Adrenal gland (tissue), 12 donors: ENCODE measurements around the gene TNFRSF6B. TPM values are rescaled to one million over a fixed set of nuclear protein-coding genes. Genes with fewer than 3 reads are reported as not detected.
A peak's percentile ranks its signal among the peaks of the same experiment; 100 is the strongest.

Source experiments
- DNase-seq, 7 donors: peaks; one replicate each; pipeline ENCODE4 v3.0.0-alpha.2; 2019 to 2020
- H3K27ac ChIP-seq, 5 donors: fragments of 200-600 bp; sonication (generic) in 4 of 5; 1 replicate in 3 of 5; 2 replicates in 2 of 5; pipeline versions ENCODE4 v1.5.1 to v1.8.0; 2016 to 2020; ENCODE audit warnings: mild to moderate bottlenecking in 1 of 5
- H3K27me3 ChIP-seq: fragments of 200-600 bp; 2 replicates; pipeline ENCODE4 v1.8.0; 2021
- H3K36me3 ChIP-seq, 2 donors: fragments of 200-600 bp; replicated peaks in 1 of 2; 1 replicate in 1 of 2; 2 replicates in 1 of 2; pipeline versions ENCODE4 v1.5.1 to v1.8.0; 2018 to 2022
- H3K4me1 ChIP-seq, 2 donors: fragments of 200-600 bp; replicated peaks in 1 of 2; 1 replicate in 1 of 2; 2 replicates in 1 of 2; pipeline versions ENCODE4 v1.5.1 to v1.8.0; 2018 to 2021
- H3K4me3 ChIP-seq, 4 donors: fragments of 200-600 bp; sonication (generic) in 3 of 4; one replicate each; pipeline ENCODE4 v1.5.1; 2016 to 2018
- H3K9me3 ChIP-seq, 3 donors: fragments of 200-600 bp; sonication (generic) in 1 of 3; replicated peaks in 1 of 3; 1 replicate in 2 of 3; 2 replicates in 1 of 3; pipeline versions ENCODE4 v1.5.1 to v1.8.0; 2016 to 2021
- POLR2A ChIP-seq, 2 donors: fragments of 450-650 bp; IDR thresholded peaks; one replicate each; pipeline ENCODE4 v1.6.1; 2017; ENCODE audit warnings: antibody characterized with exemption in 2 of 2, mild to moderate bottlenecking in 2 of 2, moderate library complexity in 1 of 2
- WGBS, 4 donors: extraction: QIAGEN DNeasy Blood & Tissue Kit in 2 of 4; methylation state at CpG; one replicate each; pipeline versions ENCODE4 v1.1.5 to v1.1.7; 2013 to 2017; 5-methylcytosine and 5-hydroxymethylcytosine counted together
- intact Hi-C, 2 donors: fragments of 100-400 bp; cut with DNase I; formaldehyde crosslinking; loops; one replicate each; pipeline versions ENCODE4 v1.14.1 to v1.15.0; 2022 to 2023
- polyA plus RNA-seq, 3 donors: library from polyadenylated mRNA; stranded (reverse); fragments of 200-250 nt in 2 of 3; fragments of 350-450 nt in 1 of 3; fragmentation: Illumina TruSeq in 1 of 3; extraction: RNeasy Lipid Tissue Mini Kit (QIAGEN cat#74804) in 1 of 3; gene quantifications; one replicate each; pipeline ENCODE4 v1.2.3, GENCODE V29; 2013 to 2014
- small RNA-seq, 2 donors: library from RNA; depleted of rRNA; stranded (forward); fragments of <200 nt; gene quantifications; one replicate each; pipeline ENCODE3, GENCODE V24; 2016
- total RNA-seq, 9 donors: library from RNA; depleted of rRNA in 4 of 9; stranded (reverse); fragments of >200 nt in 4 of 9; fragments of 120-200 nt in 1 of 9; fragmentation: NEBNext Ultra II Directional in 1 of 9; extraction: Animal tissue kit (Norgen Biotek cat#: 25700) in 1 of 9; gene quantifications; one replicate each; pipeline versions ENCODE4 v1.1.0 to v1.2.4, GENCODE V29; 2013 to 2023
- TF ChIP-seq, protein P1 (sequence below), 6 experiments: fragments of 450-650 bp in 4 of 6; fragments of 200-600 bp in 2 of 6; sonication (generic) in 1 of 6; IDR thresholded peaks; 1 replicate in 5 of 6; 2 replicates in 1 of 6; pipeline versions ENCODE4 v1.5.1 to v1.8.0; 2016 to 2021; ENCODE audit warnings: antibody characterized with exemption in 6 of 6, mild to moderate bottlenecking in 2 of 6, moderate library complexity in 1 of 6
- donor health status: healthy with polysubstance abuse.
- donor health status: Bipolar disorder and iron deficiency.
- donor health status: DM: yes; HTN: yes; CAD: no.
- donor health status: DM: no; HTN: no; CAD: no.
- donor health status: DM: no; HTN: no; CAD: no.
- donor health status: DM: yes; HTN: yes; CAD: no.

Gene TNFRSF6B
- total and polyA plus RNA-seq, 12 donors = 0.78 to 43.3 (median 3.2) TPM; not detected in 3

DNA sequence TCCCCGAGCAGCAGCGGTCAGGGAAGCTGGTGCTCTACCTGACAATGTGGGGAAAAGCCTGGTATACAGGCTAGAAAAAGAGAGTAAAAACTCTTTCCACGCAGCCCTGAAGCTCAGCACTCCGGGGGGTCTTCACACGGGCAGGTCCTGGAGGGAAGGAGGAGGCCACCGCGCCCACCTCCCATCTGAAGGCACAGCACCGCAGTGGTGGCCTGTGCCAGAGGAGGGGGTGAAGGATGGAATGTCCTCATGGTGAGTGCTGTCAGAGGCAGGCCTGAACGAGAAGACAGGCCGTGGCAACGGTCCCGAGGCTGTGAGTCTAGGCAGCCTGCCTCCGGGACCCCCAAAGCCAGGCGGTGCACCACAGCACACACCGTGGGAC, 49.0 kb downstream of the TNFRSF6B start:
- H3K4me1 ChIP-seq = peaks cover 18 to 21% of the 10 kb centered on the region in 2 donors
- peaks cover 0 to 29% of the 10 kb centered on the region in 2 donors for H3K36me3 ChIP-seq
- no peak overlapping the region for H3K4me3 ChIP-seq
- no peak for DNase-seq
- WGBS, 4 donors = 76 to 88% (median 80%) methylated on average over 15 of the region's 15 CpGs
- H3K9me3 ChIP-seq = no peaks in the 10 kb centered on the region
- no peak for TF ChIP-seq POLR2A (IDR thresholded peaks at IDR 0.05)
- TF ChIP-seq, protein P1, sequence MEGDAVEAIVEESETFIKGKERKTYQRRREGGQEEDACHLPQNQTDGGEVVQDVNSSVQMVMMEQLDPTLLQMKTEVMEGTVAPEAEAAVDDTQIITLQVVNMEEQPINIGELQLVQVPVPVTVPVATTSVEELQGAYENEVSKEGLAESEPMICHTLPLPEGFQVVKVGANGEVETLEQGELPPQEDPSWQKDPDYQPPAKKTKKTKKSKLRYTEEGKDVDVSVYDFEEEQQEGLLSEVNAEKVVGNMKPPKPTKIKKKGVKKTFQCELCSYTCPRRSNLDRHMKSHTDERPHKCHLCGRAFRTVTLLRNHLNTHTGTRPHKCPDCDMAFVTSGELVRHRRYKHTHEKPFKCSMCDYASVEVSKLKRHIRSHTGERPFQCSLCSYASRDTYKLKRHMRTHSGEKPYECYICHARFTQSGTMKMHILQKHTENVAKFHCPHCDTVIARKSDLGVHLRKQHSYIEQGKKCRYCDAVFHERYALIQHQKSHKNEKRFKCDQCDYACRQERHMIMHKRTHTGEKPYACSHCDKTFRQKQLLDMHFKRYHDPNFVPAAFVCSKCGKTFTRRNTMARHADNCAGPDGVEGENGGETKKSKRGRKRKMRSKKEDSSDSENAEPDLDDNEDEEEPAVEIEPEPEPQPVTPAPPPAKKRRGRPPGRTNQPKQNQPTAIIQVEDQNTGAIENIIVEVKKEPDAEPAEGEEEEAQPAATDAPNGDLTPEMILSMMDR (IDR thresholded peaks at IDR 0.05) = no peak
- intact Hi-C loops = no loop called here
- no peak overlapping the region for H3K27ac ChIP-seq
- H3K27me3 ChIP-seq = no peaks in the 10 kb centered on the region

DNA sequence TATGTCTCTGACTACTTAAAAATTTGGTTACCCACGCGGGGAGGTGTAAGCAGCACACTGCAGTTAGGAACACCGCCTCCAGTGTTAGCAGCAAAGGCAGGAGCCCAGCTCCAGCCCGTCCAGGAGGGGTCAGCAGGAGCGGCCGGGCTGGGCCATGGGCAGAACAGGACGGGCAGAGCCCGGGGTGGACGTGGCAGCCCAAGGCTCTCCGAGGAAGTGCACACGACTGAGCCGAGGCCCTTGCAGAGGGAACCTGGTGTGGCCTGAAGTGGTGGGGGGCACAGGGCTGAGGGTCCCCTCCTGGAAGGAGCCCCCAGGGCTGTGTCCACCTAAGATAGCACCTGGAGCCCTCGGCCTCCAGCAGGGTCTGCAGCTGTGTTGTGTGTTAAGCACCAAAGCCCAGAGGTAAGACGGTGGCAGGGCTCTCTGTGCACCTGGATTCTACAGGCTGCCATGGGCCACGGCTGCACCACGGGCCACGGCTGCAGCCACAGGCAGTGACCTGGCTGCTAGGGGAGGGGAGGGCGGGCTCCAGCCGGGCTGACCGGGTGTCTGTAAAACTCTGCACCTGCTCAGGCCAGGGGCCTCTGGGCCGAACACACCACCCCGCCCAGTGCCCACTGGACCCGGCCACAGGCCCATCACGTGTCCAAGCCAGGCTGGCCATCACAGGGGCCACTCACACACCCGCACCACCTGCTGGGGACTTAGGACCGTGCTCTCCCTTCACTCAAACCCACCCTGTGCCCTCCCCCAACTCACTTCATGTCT, 49.7 kb downstream of the TNFRSF6B start:
- TF ChIP-seq, protein P1 (IDR thresholded peaks at IDR 0.05) = no peak
- no peak for TF ChIP-seq POLR2A (IDR thresholded peaks at IDR 0.05)
- H3K4me1 ChIP-seq = peaks cover 12 to 17% of the 10 kb centered on the region in 2 donors
- 85 to 89% (median 89%) methylated on average over 11 to 26 of the region's 26 CpGs for WGBS, 4 donors
- H3K9me3 ChIP-seq = no peaks in the 10 kb centered on the region
- H3K27ac ChIP-seq = no peak overlapping the region
- DNase-seq = no peak
- H3K27me3 ChIP-seq = no peaks in the 10 kb centered on the region
- intact Hi-C loops = no loop called here
- H3K4me3 ChIP-seq = no peak overlapping the region
- H3K36me3 ChIP-seq = peaks cover 0 to 29% of the 10 kb centered on the region in 2 donors

DNA sequence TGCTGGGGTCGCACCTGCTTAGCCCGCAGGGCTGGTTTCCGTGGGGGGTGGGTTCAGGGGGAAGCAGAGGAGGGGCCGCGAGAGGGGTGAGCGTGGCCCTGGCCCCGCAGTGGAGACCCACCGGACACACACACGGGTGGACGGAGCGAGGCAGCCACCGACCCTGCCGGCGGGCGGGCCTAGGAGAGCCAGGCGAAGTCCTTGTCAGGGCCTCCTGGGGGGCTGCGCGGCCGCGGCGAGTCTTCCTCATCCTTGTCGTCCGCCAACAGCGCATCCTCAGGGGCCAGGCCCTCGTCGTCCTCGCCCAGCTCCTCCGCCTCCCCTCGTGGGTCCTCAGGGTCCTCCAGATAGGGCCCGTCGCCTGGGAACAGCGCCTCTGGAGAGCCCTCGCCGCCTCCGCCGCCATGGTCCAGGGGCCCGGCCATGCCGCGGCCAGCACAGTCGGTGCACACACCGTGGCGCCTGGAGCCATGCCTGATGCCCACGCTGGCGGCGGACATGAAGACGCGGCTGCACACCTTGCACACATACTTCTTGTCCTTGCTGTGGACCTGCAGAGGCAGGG, 50.4 kb downstream of the TNFRSF6B start:
- Histone ChIP-seq H3K9me3 (no peaks in the 10 kb centered on the region), H3K27ac (no peak overlapping the region), H3K36me3 (peaks cover 0 to 26% of the 10 kb centered on the region in 2 donors), H3K4me1 (peaks cover 5 to 10% of the 10 kb centered on the region in 2 donors), H3K27me3 (no peaks in the 10 kb centered on the region), H3K4me3 (no peak overlapping the region)
- 92 to 100% (median 94%) methylated on average over 1 to 47 of the region's 47 CpGs for WGBS, 4 donors
- intact Hi-C loops = no loop called here
- TF ChIP-seq, protein P1 (IDR thresholded peaks at IDR 0.05) = no peak
- TF ChIP-seq POLR2A (IDR thresholded peaks at IDR 0.05) = no peak
- peak in 1 of 7 donors; percentile 17 for DNase-seq

DNA sequence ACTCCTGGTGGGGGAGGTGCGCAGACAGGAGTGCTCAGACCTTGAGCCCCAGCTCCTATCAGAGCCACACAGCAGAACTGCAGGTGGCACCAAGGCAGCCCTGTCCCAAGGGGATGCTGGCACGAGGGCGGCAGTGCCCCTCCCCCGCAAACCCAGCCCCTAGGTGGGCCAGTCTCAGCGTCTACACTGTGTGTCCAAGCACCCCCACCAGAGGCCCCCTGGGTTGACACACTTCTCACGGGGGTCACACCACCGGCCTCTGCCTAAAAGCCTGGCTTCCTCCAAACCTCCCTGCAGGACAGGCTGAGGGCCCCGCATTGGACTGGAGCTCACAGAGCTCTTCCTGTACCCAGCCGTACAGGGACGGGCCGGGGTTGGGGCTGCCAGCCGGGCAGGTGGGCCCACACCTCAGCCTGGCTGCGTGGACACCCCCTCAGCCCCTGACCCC, 51.2 kb downstream of the TNFRSF6B start:
- Histone ChIP-seq H3K9me3 (no peaks in the 10 kb centered on the region), H3K27me3 (no peaks in the 10 kb centered on the region), H3K4me3 (no peak overlapping the region), H3K4me1 (peaks cover 0 to 7% of the 10 kb centered on the region in 2 donors), H3K27ac (peak overlapping the region in 1 of 5 donors; percentile 60), H3K36me3 (peaks cover 0 to 17% of the 10 kb centered on the region in 2 donors)
- 47 to 90% (median 53%) methylated on average over 2 to 13 of the region's 13 CpGs for WGBS, 4 donors
- peak in 1 of 7 donors; percentile 18 for DNase-seq
- intact Hi-C loops = no loop called here
- TF ChIP-seq, protein P1 (IDR thresholded peaks at IDR 0.05) = no peak
- TF ChIP-seq POLR2A (IDR thresholded peaks at IDR 0.05) = no peak

Small RNAs within 50 kb of the gene (small RNA-seq; reads per million reads assigned to genes)
- gene LIME1 (0 reads per million in 2 donors), gene TNFRSF6B (0 reads per million in 2 donors)

Other genes starting within 250 kb of the TNFRSF6B start
- 10 to 100 TPM in 2 of 9 donors, 1 to 10 TPM in 2, under 1 TPM in 2, not detected in 3; 0.69 to 19.0 (median 7.1) TPM for gene KCNQ2, start 224.0 kb upstream of the TNFRSF6B start, total RNA-seq
- 10 to 100 TPM; 10.3 to 81.6 (median 11.8) TPM for gene KCNQ2, start 224.0 kb upstream of the TNFRSF6B start, polyA plus RNA-seq
- 100 to 1,000 TPM in 5 of 9 donors, 10 to 100 TPM in 4; 59.5 to 407 (median 127) TPM for gene EEF1A2, start 197.6 kb upstream of the TNFRSF6B start, total RNA-seq
- 100 to 1,000 TPM in 2 of 3 donors, 10 to 100 TPM in 1; 76.8 to 159 (median 151) TPM for gene EEF1A2, start 197.6 kb upstream of the TNFRSF6B start, polyA plus RNA-seq
- 100 to 1,000 TPM in 3 of 9 donors, 10 to 100 TPM in 5, 1 to 10 TPM in 1; 7.4 to 193 (median 73.4) TPM for gene PPDPF, start 175.9 kb upstream of the TNFRSF6B start, total RNA-seq
- 100 to 1,000 TPM in 2 of 3 donors, 10 to 100 TPM in 1; 10.5 to 158 (median 139) TPM for gene PPDPF, start 175.9 kb upstream of the TNFRSF6B start, polyA plus RNA-seq
- under 1 TPM in 5 of 9 donors, not detected in 4; 0.19 to 0.41 (median 0.36) TPM for gene PTK6, start 159.3 kb upstream of the TNFRSF6B start, total RNA-seq
- gene PTK6, start 159.3 kb upstream of the TNFRSF6B start, polyA plus RNA-seq = under 1 TPM in 2 of 3 donors, not detected in 1; 0.27 to 0.72 TPM
- not detected for gene SRMS, start 148.9 kb upstream of the TNFRSF6B start, total RNA-seq
- not detected for gene SRMS, start 148.9 kb upstream of the TNFRSF6B start, polyA plus RNA-seq
- under 1 TPM in 6 of 9 donors, not detected in 3; 0.25 to 0.83 (median 0.43) TPM for gene FNDC11, start 142.5 kb upstream of the TNFRSF6B start, total RNA-seq
- under 1 TPM in 2 of 3 donors, not detected in 1; 0.20 to 0.64 TPM for gene FNDC11, start 142.5 kb upstream of the TNFRSF6B start, polyA plus RNA-seq
- gene HELZ2, start 122.4 kb upstream of the TNFRSF6B start, total RNA-seq = 10 to 100 TPM in 8 of 9 donors, 1 to 10 TPM in 1; 3.7 to 54.4 (median 31.1) TPM
- gene HELZ2, start 122.4 kb upstream of the TNFRSF6B start, polyA plus RNA-seq = 10 to 100 TPM in 1 of 3 donors, 1 to 10 TPM in 2; 4.0 to 18.7 (median 4.3) TPM
- gene GMEB2, start 69.6 kb upstream of the TNFRSF6B start, total RNA-seq = 10 to 100 TPM in 6 of 9 donors, 1 to 10 TPM in 3; 5.7 to 18.2 (median 12.1) TPM
- 10 to 100 TPM in 2 of 3 donors, 1 to 10 TPM in 1; 4.2 to 13.9 (median 13.6) TPM for gene GMEB2, start 69.6 kb upstream of the TNFRSF6B start, polyA plus RNA-seq
- 10 to 100 TPM; 29.2 to 85.0 (median 48.6) TPM for gene STMN3, start 43.2 kb upstream of the TNFRSF6B start, total RNA-seq
- gene STMN3, start 43.2 kb upstream of the TNFRSF6B start, polyA plus RNA-seq = 100 to 1,000 TPM in 1 of 3 donors, 10 to 100 TPM in 2; 34.5 to 109 (median 72.3) TPM
- 100 to 1,000 TPM in 1 of 9 donors, 10 to 100 TPM in 8; 10.9 to 110 (median 32.1) TPM for gene RTEL1, start 38.3 kb upstream of the TNFRSF6B start, total RNA-seq
- 100 to 1,000 TPM in 1 of 3 donors, 10 to 100 TPM in 1, 1 to 10 TPM in 1; 9.4 to 109 (median 70.8) TPM for gene RTEL1, start 38.3 kb upstream of the TNFRSF6B start, polyA plus RNA-seq
- 10 to 100 TPM; 31.7 to 63.8 (median 42.0) TPM for gene ARFRP1, start 11.3 kb downstream of the TNFRSF6B start, total RNA-seq
- 10 to 100 TPM; 18.8 to 75.9 (median 52.2) TPM for gene ARFRP1, start 11.3 kb downstream of the TNFRSF6B start, polyA plus RNA-seq
- 10 to 100 TPM; 20.9 to 56.2 (median 31.0) TPM for gene ZGPAT, start 11.4 kb downstream of the TNFRSF6B start, total RNA-seq
- 100 to 1,000 TPM in 1 of 3 donors, 10 to 100 TPM in 1, 1 to 10 TPM in 1; 4.4 to 120 (median 61.7) TPM for gene ZGPAT, start 11.4 kb downstream of the TNFRSF6B start, polyA plus RNA-seq
- 10 to 100 TPM in 4 of 9 donors, 1 to 10 TPM in 5; 1.6 to 32.2 (median 6.3) TPM for gene LIME1, start 40.0 kb downstream of the TNFRSF6B start, total RNA-seq
- gene LIME1, start 40.0 kb downstream of the TNFRSF6B start, polyA plus RNA-seq = 100 to 1,000 TPM in 1 of 3 donors, 10 to 100 TPM in 1, under 1 TPM in 1; 0.22 to 103 (median 45.0) TPM
- 100 to 1,000 TPM in 1 of 9 donors, 10 to 100 TPM in 8; 28.4 to 122 (median 46.7) TPM for gene SLC2A4RG, start 43.1 kb downstream of the TNFRSF6B start, total RNA-seq
- gene SLC2A4RG, start 43.1 kb downstream of the TNFRSF6B start, polyA plus RNA-seq = 100 to 1,000 TPM in 2 of 3 donors, 1 to 10 TPM in 1; 7.9 to 210 (median 150) TPM
- 10 to 100 TPM in 5 of 9 donors, 1 to 10 TPM in 4; 7.7 to 22.4 (median 13.7) TPM for gene ZBTB46, start 134.6 kb downstream of the TNFRSF6B start, total RNA-seq
- gene ZBTB46, start 134.6 kb downstream of the TNFRSF6B start, polyA plus RNA-seq = 10 to 100 TPM in 1 of 3 donors, 1 to 10 TPM in 1, under 1 TPM in 1; 0.77 to 11.3 (median 5.4) TPM
- gene ABHD16B, start 164.8 kb downstream of the TNFRSF6B start, total RNA-seq = not detected
- gene ABHD16B, start 164.8 kb downstream of the TNFRSF6B start, polyA plus RNA-seq = 1 to 10 TPM in 1 of 3 donors, under 1 TPM in 1, not detected in 1; 0.54 to 1.2 TPM
- 100 to 1,000 TPM in 6 of 9 donors, 10 to 100 TPM in 3; 81.9 to 125 (median 112) TPM for gene TPD52L2, start 168.6 kb downstream of the TNFRSF6B start, total RNA-seq
- 100 to 1,000 TPM in 2 of 3 donors, 10 to 100 TPM in 1; 92.2 to 114 (median 110) TPM for gene TPD52L2, start 168.6 kb downstream of the TNFRSF6B start, polyA plus RNA-seq
- gene DNAJC5, start 198.5 kb downstream of the TNFRSF6B start, total RNA-seq = 10 to 100 TPM; 53.8 to 78.0 (median 64.7) TPM
- 10 to 100 TPM; 26.5 to 31.7 (median 29.7) TPM for gene DNAJC5, start 198.5 kb downstream of the TNFRSF6B start, polyA plus RNA-seq